HG02973 (cell line): Measurements from ENCODE around the gene EPHA6.
"Not testable (repeated sequence)": the region's sequence is repeated elsewhere in the genome, so short reads cannot be mapped to it uniquely, and the experiment has no call there.

ENCODE experiments used
- ATAC-seq: cut with Tn5 transposase; IDR thresholded peaks from one replicate; pipeline ENCODE4 v1.9.1; 2021; ENCODE audit warnings: moderate library complexity; ENCODE audit not compliant: unreplicated experiment

Gene EPHA6

GRCh38 chr3:97575742-97576141, 761.3 kb downstream of the EPHA6 start:
- no peak for ATAC-seq

- no peak for ATAC-seq
Measured at GRCh38 chr3:97576221-97576620, 761.8 kb downstream of the EPHA6 start.

GRCh38 chr3:97579365-97579764, 765.0 kb downstream of the EPHA6 start:
- no peak for ATAC-seq

GRCh38 chr3:97610626-97611025, 796.2 kb downstream of the EPHA6 start:
- ATAC-seq = no peak

GRCh38 chr3:97612632-97613031, 798.2 kb downstream of the EPHA6 start:
- ATAC-seq = no peak

GRCh38 chr3:97613139-97613538, 798.7 kb downstream of the EPHA6 start:
- ATAC-seq = no peak

GRCh38 chr3:97620514-97620913, 806.1 kb downstream of the EPHA6 start:
- not testable (repeated sequence) for ATAC-seq

- ATAC-seq = no peak
Measured at GRCh38 chr3:97636465-97636864, 822.1 kb downstream of the EPHA6 start.

GRCh38 chr3:97646932-97647331, 832.5 kb downstream of the EPHA6 start:
- no peak for ATAC-seq

- ATAC-seq = no peak
Measured at GRCh38 chr3:97647441-97647982, 833.1 kb downstream of the EPHA6 start.

GRCh38 chr3:97655971-97656370, 841.6 kb downstream of the EPHA6 start:
- ATAC-seq = no peak

GRCh38 chr3:97656638-97657037, 842.2 kb downstream of the EPHA6 start:
- no peak for ATAC-seq

- no peak for ATAC-seq
Measured at GRCh38 chr3:97658668-97659285, 844.4 kb downstream of the EPHA6 start.

- no peak for ATAC-seq
Measured at GRCh38 chr3:97662264-97662663, 847.9 kb downstream of the EPHA6 start.

GRCh38 chr3:97662762-97663161, 848.4 kb downstream of the EPHA6 start:
- no peak for ATAC-seq

GRCh38 chr3:97665896-97666295, 851.5 kb downstream of the EPHA6 start:
- no peak for ATAC-seq

GRCh38 chr3:97670952-97671351, 856.6 kb downstream of the EPHA6 start:
- ATAC-seq = no peak

- no peak for ATAC-seq
Measured at GRCh38 chr3:97673357-97673997, 859.1 kb downstream of the EPHA6 start.

- ATAC-seq = no peak
Measured at GRCh38 chr3:97674461-97674860, 860.1 kb downstream of the EPHA6 start.

GRCh38 chr3:97680210-97680609, 865.8 kb downstream of the EPHA6 start:
- no peak for ATAC-seq

- ATAC-seq = no peak
Measured at GRCh38 chr3:97680696-97681095, 866.3 kb downstream of the EPHA6 start.

- ATAC-seq = no peak
Measured at GRCh38 chr3:97684490-97684889, 870.1 kb downstream of the EPHA6 start.

GRCh38 chr3:97686258-97686657, 871.9 kb downstream of the EPHA6 start:
- no peak for ATAC-seq
